Activated CD4-positive, CD25-positive, alpha-beta regulatory T cell treated with anti-CD3 and anti-CD28 coated beads, Interleukin-2, amount 50 U/mL, for 24 hours (primary cell): ENCODE measurements around the gene ZBTB4.

Experiments
- ATAC-seq, 2 donors: fragments of 150-1000 bp; cut with Tn5 transposase; one replicate each; pipeline ENCODE4 v1.10.0; 2021; ENCODE audit warnings: mild to moderate bottlenecking in 1 of 2, moderate library complexity in 1 of 2

ZBTB4 gene

DNA sequence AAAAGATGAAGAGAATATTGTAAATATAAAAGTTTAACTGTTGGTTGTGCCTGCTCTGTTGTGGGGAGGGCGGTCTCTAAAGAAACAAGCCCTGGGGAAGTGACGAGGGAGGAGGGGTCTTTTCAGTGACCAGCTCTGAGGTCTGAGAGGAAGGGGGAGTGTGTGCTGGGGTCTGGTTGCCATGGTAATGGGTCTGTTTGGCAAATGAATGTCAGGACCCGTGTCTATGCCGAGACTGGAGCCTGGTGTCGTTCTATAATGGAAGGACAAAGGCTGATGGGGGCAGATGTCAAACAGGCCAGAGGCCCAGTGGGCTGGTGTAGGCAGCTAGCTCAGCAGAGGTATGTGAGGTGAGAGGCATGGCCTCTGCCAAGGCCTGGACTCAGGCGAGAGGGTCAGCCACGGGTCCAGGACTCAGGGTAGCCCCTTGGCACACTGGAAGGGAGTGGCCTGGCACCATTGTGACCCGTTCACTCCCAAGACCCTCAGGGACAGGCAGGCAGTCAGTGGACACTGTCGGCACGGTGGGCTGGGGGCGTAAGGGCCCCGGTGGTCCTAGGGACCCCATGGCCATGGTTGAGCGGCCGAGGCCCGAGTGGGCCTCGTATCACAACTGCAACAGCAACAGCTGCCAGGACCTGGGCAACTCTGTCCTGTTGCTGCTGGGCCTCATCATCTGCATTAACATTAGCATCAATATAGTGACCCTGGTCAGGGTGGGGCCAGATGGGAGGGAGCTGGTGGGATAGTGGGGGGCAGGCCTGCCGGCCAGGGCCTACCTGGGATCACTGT, 59.4 kb downstream of the ZBTB4 start, which contains the start of gene SPEM1:
Gene SPEM1 (plus strand): TSS at position 506 of the 792 bp plus-strand sequence. CDS start 61 bp downstream, at position 567.
- ATAC-seq, result no peak

GRCh38 chr17:7418472-7419152, 60.8 kb downstream of the ZBTB4 start:
- ATAC-seq, result no peak

DNA sequence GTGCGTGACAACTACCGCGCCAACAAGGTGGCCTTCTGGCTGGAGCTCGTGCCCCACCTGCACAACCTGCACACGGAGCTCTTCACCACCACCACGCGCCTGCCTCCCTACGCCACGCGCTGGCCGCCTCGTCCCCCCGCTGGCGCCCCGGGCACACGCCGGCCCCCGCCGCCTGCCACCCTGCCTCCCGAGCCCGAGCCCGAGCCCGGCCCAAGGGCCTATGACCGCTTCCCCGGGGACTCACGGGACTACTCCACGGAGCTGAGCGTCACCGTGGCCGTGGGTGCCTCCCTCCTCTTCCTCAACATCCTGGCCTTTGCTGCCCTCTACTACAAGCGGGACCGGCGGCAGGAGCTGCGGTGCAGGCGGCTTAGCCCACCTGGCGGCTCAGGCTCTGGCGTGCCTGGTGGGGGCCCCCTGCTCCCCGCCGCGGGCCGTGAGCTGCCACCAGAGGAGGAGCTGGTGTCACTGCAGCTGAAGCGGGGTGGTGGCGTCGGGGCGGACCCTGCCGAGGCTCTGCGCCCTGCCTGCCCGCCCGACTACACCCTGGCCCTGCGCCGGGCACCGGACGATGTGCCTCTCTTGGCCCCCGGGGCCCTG, 62.3 kb downstream of the ZBTB4 start:
- ATAC-seq, result no peak

- ATAC-seq, result no peak
Measured at GRCh38 chr17:7416323-7416722, 63.1 kb downstream of the ZBTB4 start.

DNA sequence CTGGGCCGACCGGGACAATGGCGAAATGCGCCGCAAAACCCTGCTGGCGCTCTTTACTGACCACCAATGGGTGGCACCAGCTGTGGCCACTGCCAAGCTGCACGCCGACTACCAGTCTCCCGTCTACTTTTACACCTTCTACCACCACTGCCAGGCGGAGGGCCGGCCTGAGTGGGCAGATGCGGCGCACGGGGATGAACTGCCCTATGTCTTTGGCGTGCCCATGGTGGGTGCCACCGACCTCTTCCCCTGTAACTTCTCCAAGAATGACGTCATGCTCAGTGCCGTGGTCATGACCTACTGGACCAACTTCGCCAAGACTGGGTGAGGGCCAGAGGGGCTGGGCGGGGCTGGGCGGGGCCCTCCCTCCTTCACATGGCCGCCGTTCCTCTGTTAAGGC, 63.6 kb downstream of the ZBTB4 start:
- ATAC-seq, result no peak

DNA sequence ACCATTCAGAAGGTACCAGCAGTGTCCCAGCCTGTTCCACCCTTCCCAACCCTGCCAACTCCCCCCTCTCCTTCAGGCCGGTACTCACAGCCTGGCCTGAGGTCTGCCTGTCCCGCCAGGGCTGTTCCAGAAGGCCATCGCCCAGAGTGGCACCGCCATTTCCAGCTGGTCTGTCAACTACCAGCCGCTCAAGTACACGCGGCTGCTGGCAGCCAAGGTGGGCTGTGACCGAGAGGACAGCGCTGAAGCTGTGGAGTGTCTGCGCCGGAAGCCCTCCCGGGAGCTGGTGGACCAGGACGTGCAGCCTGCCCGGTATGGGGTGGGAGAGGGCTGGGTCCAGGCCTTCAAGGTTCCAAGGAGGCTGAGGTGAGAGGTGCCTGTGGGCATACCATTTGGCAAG, 64.6 kb downstream of the ZBTB4 start:
- ATAC-seq, result no peak

GRCh38 chr17:7413346-7413985, 66.0 kb downstream of the ZBTB4 start:
- no peak for ATAC-seq

DNA sequence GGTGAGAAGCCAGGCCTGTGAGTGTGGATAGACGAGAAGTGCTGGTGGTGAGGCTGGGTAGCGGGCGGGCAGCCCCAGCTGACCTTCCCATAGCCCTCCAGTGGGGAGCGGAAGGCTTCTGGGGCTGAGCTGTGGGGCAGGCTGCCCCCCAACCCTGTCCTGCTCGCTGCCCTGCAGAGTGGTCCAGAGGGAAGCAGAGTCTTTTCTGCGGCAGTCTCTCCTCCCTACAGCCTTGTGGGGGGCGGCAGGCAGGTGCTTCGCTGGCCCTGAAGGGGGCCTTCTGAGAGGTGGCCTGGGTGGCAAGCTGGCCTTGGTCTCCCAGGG, 68.0 kb downstream of the ZBTB4 start:
- ATAC-seq, result no peak

GRCh38 chr17:7410634-7411426, 68.6 kb downstream of the ZBTB4 start:
- no peak for ATAC-seq

DNA sequence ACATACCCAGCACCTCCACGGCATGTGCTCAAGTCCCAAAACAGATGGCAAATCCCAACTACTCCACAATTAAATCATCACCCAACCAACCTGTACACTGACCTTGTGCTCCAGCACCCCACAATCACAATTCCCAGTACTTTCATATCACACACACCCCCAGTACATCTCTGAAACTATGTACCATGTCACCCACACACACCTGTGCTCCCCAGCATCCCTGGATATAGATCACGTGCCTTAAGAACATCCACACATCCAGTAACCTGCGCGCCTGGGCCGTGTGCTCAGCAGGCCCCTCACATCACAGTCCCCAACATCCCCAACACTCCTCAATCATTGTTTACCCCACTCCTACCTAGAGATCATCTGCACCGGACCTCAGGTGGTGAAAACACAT, 69.7 kb downstream of the ZBTB4 start:
- no peak for ATAC-seq
